ENCODE data around the gene LRRC36.
"Not testable (repeated sequence)": the region's sequence is repeated elsewhere in the genome, so short reads cannot be mapped to it uniquely, and the experiment has no call there.

Gene LRRC36

DNA sequence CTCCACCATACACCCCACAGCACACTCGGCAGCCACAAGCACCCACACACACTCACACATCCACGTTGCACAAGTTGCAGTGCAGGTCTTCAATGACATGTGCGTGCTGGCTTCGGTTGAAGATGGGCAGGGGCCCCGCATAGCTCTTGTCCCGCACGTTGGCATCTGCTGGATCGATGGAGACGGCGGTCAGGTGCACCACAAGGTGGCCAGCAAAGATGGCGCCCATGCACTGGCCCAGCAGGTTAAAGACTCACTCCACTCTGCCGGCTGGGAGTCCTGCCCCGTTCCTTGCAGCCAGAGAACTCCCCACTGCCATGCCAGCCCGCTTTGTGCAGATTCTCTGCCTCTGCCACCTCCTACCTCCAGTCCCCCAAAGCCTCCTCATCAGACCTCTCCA, 74.3 kb downstream of the LRRC36 start:
- DNase-seq (ENCODE audit: low read depth), result no peak

DNA sequence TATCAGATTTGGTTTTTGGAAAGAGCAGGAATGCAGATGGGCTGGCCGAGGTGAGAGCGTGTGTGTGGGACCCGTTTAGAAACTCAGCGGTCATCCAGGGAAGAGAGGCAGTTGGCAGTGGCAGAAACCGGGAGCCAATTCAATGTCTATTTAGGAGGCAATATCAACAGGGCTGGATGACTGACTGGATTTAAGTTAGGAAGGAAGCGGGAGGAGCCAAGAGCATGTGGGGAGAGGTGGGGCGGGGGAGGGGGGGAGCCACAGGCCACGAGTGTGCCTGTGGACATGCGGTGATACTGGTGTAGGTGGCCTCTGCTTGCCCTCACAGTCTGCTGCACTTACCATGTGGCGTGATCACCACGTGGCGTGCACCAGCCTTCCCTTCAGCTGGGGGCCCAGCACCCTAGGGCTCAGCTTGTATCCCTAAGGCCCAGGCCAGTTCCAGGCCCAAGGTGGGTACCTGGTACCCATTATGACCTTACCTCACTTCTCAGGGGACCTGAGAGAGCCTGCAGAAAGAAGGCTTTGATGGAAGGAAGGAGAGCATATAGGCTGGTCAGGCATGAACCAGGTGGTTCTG, 77.5 kb downstream of the LRRC36 start:
- no peak for DNase-seq (ENCODE audit: low read depth)

DNA sequence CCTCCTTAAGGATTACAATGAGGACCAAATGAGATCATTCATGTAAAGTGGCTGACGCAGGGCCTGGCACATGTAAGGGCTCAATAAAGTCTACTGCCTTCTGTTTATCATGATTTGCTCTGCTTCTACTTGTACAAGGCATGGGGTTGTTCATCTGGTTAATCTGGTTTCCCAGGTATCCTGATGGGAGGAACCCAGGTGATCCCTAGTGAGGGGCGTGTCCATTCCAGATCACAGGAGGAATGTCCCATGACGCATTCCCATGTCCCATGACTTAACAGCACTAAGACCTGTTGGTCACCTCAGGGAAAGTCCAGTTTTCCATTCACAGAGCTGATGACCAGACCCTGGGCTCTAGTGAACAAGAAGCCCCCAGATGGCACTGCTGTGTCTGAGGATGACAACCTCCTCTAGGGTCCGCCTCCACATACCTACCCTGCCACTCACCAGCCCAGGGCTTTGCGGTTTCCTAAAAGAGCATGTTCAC, 78.2 kb downstream of the LRRC36 start:
- DNase-seq (ENCODE audit: low read depth), result no peak

GRCh38 chr16:67405336-67405735, 78.7 kb downstream of the LRRC36 start:
- DNase-seq (ENCODE audit: low read depth), result no peak

GRCh38 chr16:67406111-67406971, 79.7 kb downstream of the LRRC36 start:
- DNase-seq (ENCODE audit: low read depth), result no peak

DNA sequence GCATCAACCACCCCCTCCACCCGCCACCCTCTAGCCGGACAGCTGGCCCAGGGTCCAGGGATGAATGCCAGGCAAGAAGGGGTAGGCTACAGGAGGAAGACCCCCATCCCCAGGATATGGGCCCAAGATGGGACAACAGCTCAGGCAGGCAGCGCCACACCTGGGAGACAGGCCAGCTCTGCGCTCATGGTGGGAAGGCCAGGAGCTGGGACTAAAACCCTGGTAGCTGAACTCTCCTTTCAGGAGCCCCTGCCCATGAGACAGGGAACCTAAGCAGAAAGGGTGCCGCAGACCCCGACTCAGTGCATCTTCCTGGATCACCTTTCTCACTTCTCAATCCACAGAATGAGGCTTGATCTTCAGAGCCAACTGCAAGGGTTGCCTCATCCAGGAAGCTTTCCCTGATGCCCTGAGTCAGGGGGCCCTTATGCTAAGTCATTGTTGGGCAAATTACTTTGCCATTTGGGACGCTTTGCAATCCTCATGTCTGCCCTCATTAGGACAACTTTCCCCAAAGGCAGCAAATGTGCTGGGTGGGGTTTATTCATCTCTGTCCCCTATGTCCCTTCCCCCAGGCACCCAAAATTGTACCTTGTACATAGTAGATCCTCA, 80.7 kb downstream of the LRRC36 start:
- no peak for DNase-seq (ENCODE audit: low read depth)

DNA sequence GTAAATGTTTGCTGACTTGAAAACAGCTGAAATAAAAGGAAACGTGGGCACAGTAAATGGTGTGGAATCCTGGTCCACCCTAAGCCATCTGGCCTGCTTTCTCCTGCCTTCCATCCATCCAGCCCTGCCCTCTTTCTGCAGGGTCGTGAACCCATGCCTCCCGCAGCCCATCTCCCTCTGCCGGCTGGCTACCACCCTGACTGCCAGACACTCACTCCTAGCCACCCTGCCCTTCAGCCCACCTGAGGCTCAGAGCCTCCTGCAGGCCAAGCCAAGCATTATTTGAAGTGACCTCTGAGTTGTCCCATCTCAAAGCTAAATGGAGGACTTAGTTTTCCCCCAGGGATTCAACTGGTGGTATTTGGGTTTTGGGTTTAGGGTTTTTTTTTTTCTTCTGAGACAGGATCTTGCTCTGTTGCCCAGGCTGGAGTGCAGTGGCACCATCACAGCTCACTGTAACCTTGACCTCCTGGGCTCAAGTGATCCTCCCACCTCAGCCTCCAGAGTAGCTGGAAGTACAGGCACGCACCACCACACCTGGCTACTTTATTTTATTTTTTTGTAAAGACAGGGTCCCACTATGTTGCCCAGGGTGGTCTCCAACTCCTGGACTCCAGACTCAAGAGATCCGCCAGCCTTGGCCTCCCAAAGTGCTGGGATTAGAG, 81.3 kb downstream of the LRRC36 start:
- DNase-seq (ENCODE audit: low read depth), result no peak

GRCh38 chr16:67409631-67410030, 83.0 kb downstream of the LRRC36 start:
- DNase-seq (ENCODE audit: low read depth), result no peak

DNA sequence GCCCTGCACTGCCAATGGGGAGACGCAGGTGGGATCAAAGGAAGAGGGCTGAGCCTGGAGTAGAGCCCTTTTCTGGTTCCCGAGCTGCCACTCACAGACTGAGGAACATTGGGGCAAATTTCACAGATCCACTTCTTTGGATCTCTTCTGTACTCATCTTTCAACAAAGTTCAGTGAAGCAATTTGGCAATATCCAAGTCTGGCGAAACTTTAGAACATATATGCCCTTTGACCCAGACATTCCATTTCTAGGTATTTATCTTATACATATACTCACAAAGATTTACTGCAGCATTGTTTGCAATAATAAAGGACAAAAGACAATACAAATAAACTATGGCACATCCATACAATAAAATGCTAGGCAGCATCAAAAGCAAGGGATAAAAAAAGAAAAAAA, 84.7 kb downstream of the LRRC36 start:
- no peak for DNase-seq (ENCODE audit: low read depth)

GRCh38 chr16:67412294-67412693, 85.7 kb downstream of the LRRC36 start:
- DNase-seq (ENCODE audit: low read depth), result no peak

DNA sequence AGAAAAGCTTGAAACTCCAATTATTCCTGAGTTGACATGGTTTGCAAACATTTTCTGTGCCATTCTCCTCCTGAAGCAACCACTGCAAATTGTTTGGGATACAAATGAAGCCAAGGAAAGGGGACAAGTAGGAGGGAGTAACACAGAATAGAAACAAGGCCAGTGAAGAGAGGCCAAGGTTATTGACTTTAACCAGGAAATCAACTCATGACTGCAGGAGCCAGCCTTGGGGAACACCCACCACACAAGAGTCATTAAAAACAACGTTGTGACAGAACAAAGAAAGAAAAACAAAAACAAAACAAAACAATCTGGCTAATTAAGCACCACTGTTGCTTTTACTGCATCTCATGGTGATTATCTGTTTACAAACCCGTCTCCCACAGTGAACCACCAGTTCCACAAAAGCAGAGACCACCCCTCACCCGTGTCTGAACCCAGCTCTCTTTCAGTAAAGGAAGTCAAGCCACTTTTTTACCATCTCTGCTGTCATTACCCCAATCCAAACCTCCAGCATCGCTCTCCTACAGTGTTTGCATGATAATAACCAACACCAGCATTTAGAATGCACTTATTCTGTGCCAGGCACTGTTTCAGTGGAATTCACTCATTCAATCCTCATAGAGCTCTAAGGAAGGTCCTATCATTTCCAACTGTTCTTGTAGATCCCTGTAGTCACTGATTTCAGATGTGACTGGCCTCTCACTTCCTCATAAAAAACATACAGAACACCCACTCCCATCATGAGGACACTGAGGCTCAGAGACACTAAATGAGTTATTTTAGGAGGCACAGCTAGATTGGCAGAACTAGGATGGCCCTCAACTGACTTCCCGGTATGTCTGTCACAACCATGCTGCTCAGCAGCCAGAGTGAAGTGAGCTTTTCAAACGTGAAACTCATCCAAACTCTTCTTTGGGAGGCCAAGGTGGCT, 87.6 kb downstream of the LRRC36 start:
- no peak for DNase-seq (ENCODE audit: low read depth)

DNA sequence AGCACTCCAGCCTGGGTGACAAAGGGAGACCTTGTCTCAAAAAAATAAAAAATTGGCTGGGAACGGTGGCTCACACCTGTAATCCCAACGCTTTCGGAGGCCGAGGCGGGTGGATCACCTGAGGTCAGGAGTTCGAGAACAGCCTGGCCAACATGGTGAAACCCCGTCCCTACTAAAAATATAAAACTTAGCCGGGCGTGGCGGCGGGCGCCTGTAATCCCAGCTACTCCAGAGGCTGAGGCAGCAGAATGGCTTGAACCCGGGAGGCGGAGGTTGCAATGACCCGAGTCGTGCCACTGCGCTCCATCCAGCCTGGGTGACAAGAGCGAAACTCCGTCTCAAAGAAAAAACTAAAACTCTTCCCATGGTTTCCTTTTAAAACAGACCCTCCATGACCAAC, 88.8 kb downstream of the LRRC36 start:
- not testable (repeated sequence) for DNase-seq (ENCODE audit: low read depth)

DNA sequence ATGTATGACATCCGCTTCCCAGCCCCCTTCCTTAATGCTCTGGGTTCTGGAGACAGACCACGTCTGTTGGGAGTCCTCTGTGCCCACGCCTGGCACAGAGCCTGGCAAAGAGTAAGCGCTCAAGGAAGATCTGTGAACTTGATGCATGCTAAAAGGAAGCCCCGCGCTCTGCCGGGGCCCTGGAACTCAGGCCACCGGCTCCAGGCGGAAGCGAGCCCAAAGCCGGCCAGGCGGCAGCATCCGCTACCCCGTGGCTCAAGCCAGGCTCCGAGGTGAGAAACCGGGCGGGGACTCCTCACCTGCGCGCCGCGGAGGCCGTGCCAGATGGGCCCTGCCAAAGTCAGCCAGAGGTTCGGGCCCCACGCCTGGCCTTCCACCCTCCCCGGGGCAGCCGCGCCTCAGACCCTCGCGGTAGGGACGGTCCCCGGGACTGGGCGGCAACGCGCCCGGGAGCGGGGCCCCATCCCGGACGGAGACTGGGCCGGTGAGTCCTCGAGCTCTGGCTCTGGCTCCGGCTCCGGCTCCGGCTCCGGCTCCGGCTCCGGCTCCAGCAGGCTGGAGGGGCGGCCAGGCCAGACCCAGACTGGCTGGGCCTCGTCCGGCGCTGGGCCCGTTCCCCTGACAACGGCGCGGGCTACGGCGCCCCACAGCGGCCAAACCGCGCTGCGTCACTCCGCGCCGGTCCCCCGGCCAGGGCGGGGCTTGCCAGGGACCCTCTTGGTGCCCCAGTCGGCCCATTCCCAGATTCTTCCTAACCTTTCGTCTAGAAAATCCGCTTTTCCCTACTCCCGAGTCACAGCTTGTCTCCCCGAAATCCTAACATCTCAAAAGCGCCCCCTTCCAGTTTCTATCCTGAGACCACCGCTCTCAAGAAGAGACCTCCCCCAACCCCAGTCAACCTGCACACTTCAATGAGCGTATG, 89.5 kb downstream of the LRRC36 start, which contains the start of gene ZDHHC1:
TSS of gene ZDHHC1 (minus strand) at position 606 of the 922 bp plus-strand sequence. CDS start 8,702 bp downstream, outside the sequence.
- no peak for DNase-seq (ENCODE audit: low read depth)

- no peak for DNase-seq (ENCODE audit: low read depth)
Observed at GRCh38 chr16:67417333-67418061, 90.9 kb downstream of the LRRC36 start.

DNA sequence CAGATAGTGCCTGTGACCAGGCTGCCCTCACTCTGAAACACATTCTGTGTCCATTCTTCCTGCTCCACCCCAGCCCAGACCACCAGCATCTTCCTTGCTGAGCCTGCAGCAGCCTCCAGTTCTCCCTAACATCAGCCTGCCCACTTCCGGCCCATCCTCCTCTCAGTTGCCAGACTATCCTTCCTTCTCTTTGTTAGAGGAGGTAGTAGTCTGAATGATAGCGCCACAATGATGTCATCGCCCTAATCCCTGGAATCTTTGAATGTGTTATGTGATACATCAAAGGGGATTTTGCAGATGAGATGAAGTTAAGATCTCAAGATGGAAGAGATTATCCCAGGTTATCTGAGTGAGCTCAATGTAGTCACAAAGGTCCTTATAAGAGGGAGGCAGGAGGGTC, 92.9 kb downstream of the LRRC36 start:
- no peak for DNase-seq (ENCODE audit: low read depth)

GRCh38 chr16:67419931-67420330, 93.3 kb downstream of the LRRC36 start:
- no peak for DNase-seq (ENCODE audit: low read depth)

- DNase-seq (ENCODE audit: low read depth), result no peak
Observed at GRCh38 chr16:67421030-67421429, 94.4 kb downstream of the LRRC36 start.

DNA sequence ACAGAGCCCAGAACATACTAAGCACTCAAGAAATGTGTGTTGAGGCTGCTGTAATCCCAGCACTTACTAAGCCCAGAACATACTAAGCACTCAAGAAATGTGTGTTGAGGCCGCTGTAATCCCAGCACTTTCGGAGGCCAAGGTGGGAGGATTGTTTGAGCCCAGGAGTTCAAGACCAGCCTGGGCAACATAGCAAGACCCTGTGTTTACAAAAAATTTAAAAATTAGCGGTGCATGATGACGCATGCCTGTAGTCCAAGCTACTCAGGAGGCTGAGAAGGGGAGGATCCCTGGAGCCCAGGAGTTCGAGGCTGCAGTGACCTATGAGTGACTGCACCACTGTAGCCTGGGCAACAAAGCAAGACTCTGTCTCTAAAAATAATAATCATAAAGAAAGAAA, 96.4 kb downstream of the LRRC36 start:
- no peak for DNase-seq (ENCODE audit: low read depth)

- no peak for DNase-seq (ENCODE audit: low read depth)
Observed at GRCh38 chr16:67423611-67424260, 97.1 kb downstream of the LRRC36 start.

All from activated T-helper 1 cell treated with Interleukin-2 at 50 U/mL for 16 hours (primary cell).